Kidney epithelial cell (primary cell): ENCODE data around the gene LMF1. TPM values are rescaled to one million over a fixed set of nuclear protein-coding genes. Genes with fewer than 3 reads are reported as not detected.

ENCODE experiments used
- DNase-seq: peaks from one replicate; pipeline ENCODE4 v3.0.0-alpha.2; 2010; ENCODE audit warnings: low read depth
- H3K27me3 ChIP-seq: 2 replicates; pipeline ENCODE4 v1.6.0; 2011; ENCODE audit warnings: low read length; ENCODE audit not compliant: control insufficient read depth, insufficient read depth
- H3K36me3 ChIP-seq: 2 replicates; pipeline ENCODE4 v1.5.1; 2011; ENCODE audit warnings: low read length; ENCODE audit not compliant: control insufficient read depth, insufficient read depth
- H3K4me3 ChIP-seq: 2 replicates; pipeline ENCODE4 v1.5.1; 2011; ENCODE audit warnings: low read depth, mild to moderate bottlenecking, control low read depth, low read length
- total RNA-seq: library from RNA; depleted of rRNA; stranded (reverse); fragments of >200 nt; gene quantifications from 2 replicates; pipeline ENCODE4 v1.2.3, GENCODE V29; 2015
- TF ChIP-seq, protein P1 (sequence below): IDR thresholded peaks from 2 replicates; pipeline ENCODE4 v1.5.1; 2011; ENCODE audit warnings: mild to moderate bottlenecking, moderate library complexity, low read length, control low read depth, inconsistent platforms; ENCODE audit not compliant: insufficient read depth, poor library complexity, severe bottlenecking

LMF1 gene
- total RNA-seq, 1 donor from 2014 or later: 26.3 TPM

DNA sequence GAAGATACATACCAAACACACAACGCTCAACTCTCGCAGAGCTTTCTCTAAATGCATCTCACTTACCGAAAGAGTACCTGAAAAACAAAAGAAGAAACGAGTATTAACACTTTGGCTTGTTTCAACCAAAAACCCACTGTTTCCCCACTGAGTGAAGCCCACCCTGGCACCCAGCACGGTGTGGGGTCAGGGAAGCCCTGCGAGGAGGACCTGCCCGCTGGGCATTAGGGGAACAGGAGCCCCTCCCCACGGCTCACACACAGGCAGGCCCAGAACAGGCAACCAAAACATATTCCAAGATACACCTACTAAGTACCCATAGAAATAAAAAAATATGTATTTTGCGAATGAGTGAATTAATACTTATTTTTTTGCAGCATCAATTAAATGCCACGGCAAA is 36.6 kb downstream of the LMF1 start:
- no peaks in the 10 kb centered on the region for H3K36me3 ChIP-seq
- TF ChIP-seq, protein P1, sequence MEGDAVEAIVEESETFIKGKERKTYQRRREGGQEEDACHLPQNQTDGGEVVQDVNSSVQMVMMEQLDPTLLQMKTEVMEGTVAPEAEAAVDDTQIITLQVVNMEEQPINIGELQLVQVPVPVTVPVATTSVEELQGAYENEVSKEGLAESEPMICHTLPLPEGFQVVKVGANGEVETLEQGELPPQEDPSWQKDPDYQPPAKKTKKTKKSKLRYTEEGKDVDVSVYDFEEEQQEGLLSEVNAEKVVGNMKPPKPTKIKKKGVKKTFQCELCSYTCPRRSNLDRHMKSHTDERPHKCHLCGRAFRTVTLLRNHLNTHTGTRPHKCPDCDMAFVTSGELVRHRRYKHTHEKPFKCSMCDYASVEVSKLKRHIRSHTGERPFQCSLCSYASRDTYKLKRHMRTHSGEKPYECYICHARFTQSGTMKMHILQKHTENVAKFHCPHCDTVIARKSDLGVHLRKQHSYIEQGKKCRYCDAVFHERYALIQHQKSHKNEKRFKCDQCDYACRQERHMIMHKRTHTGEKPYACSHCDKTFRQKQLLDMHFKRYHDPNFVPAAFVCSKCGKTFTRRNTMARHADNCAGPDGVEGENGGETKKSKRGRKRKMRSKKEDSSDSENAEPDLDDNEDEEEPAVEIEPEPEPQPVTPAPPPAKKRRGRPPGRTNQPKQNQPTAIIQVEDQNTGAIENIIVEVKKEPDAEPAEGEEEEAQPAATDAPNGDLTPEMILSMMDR: no peak
- no peak for DNase-seq

DNA sequence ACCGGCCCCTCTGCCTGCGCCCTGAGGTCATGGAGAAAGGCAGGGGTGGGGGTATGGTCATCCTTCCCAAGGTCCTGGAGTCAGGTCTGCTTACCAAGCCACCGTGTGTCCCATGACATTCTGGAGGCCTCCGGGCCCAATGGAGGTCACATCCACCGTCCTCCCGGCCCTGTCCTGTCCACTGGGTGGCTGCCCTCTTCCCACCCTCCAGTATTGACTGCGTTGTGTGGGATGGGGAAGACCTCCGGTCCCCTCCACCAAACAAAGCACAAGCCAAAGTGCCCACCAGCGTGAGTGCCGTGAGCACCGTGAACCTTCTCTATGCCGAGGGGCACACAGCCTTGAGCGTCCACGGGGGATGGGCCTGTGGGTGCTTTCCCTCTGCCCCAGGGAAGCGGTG is 37.2 kb downstream of the LMF1 start:
- Histone ChIP-seq H3K27me3 (no peaks in the 10 kb centered on the region), H3K4me3 (no peak overlapping the region)
- no peak for DNase-seq

More for the DNA sequence above, 36.6 kb downstream of the LMF1 start:
- H3K4me3 ChIP-seq: no peak overlapping the region
- no peaks in the 10 kb centered on the region for H3K27me3 ChIP-seq

DNA sequence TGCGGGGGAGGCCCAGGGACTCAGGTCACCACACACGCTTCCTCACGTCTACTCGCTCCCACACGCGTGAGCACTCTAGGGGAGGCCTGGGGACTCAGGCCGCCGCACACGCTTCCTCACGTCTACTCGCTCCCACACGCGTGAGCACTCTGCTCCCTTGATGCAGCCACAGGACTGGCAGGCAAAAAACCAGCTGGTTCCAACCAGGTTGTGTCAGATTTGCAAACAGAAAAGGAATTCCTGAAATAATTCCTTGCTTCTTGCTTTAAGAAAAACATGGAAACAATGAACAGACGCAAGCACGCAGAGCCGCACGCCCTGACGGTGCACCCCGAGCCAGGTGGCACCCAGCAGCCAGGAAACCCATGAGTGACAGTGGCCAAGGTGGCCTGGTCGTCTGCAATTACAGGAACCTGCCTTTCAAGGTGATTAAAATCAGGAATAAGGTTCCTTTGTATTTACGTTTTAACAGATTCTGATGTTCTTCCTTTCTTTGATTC is 37.9 kb downstream of the LMF1 start:
- Histone ChIP-seq H3K27me3 (no peaks in the 10 kb centered on the region), H3K4me3 (no peak overlapping the region), H3K36me3 (no peaks in the 10 kb centered on the region)
- TF ChIP-seq, protein P1: no peak
- no peak for DNase-seq

More for the DNA sequence above, 37.2 kb downstream of the LMF1 start:
- H3K36me3 ChIP-seq: no peaks in the 10 kb centered on the region
- TF ChIP-seq, protein P1: no peak

DNA sequence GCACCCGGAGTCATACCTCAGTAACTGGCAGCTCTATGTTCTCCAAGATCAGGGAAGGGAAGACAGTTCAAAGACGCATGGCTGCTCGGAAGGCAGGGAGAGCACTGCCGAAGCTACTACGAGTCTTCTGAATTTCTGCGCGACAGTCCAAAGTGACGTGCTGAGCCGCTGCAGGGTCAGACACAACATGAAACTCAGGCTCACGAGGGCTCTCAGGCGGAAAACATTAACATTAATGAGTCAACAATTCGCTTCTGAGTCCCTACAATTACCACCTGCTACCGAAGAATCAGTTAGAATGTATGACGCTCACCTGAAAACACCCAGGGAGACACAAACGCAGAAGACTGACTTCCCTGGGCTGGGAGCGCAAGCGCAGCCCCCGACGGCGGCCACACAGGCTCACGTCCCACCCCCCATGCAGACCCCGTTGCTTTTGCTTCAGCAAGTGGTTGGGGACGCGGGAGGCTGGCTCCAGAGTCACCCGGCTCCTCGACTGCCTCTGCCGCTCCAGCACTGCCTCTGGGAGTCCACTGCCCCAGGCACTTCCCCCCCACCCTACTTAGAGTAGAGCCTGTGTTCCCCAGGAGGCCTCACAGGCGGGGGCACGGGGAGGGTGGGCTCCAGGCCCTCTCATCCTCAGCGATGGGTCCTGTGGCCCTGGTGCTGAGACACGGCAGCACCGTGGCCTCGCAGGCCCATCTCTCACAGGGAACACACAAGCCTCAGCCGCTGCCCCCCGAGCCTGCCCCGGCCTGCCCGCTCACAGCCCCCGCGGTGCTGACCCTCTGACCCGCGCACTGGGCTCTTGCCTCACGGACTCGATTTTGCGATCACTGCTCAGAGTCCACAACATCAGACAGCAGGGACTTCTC is 38.9 kb downstream of the LMF1 start:
- Histone ChIP-seq H3K27me3 (peaks cover 2% of the 10 kb centered on the region), H3K4me3 (no peak overlapping the region), H3K36me3 (no peaks in the 10 kb centered on the region)
- TF ChIP-seq, protein P1: no peak
- DNase-seq: peak; percentile 19

DNA sequence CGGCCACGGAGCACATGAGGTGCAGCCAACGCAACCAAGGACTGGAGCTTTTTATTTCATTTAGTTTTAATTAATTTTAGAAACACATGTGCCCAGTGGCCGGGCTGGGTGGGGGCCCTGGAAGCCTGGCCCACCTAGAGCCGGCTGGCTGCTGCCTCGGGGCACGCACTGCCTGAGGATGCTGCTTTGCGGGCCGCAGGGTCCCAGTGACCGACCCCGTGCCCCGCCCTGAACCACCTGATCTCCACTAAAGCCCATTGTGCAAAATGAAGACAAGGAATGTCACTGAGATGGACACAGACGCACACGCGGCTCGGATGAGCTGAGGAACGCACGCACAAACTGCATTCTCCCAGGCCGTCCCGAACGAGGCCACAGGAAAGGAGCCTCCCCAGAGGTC is 39.6 kb downstream of the LMF1 start:
- H3K4me3 ChIP-seq: no peak overlapping the region
- no peak for DNase-seq
- TF ChIP-seq, protein P1: no peak
- H3K27me3 ChIP-seq: peaks cover 2% of the 10 kb centered on the region
- H3K36me3 ChIP-seq: no peaks in the 10 kb centered on the region
